NCI-H187 (cell line): ENCODE measurements around the gene NEURL1B.

ENCODE experiments used
- DNase-seq, 2 experiments: peaks; one replicate each; lab custom pipeline; 2025; lab: John Stamatoyannopoulos, UW

NEURL1B gene

DNA sequence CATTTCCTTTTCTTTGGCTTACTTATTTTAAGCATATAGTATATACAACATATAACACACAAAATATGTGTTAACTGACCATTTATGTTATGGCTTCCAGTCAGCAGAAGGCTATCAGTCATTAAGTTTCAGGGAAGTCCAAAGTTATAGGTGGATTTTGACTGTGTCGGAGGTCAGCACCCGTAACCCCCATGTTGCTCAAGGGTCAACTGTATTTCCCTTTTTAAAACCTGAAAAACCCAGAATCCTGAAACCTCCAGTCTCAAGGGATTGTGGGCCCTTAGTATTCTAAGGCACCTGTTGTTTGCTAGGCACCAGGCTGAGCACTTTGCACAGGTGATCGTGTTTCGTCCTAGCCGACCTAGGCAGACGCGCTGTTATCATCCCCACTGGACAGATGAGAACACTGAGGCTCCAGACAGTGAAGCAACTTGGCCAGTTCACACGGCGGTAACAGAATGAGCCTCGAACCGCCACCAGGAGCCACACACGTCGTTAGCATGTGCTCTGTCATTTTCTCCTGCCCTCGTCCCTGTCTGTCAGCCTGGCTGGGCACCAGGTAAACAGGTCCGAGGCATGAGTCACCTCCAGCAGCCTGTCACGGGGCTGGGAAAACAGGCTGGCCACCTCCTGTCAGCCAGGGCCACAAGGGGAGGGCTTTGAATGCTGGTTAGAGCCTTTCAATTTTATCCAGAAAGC lies 90.1 kb downstream of the NEURL1B start:
- DNase-seq = no peak

- DNase-seq = no peak
Observed at GRCh38 chr5:172731680-172732074, 90.6 kb downstream of the NEURL1B start.

DNA sequence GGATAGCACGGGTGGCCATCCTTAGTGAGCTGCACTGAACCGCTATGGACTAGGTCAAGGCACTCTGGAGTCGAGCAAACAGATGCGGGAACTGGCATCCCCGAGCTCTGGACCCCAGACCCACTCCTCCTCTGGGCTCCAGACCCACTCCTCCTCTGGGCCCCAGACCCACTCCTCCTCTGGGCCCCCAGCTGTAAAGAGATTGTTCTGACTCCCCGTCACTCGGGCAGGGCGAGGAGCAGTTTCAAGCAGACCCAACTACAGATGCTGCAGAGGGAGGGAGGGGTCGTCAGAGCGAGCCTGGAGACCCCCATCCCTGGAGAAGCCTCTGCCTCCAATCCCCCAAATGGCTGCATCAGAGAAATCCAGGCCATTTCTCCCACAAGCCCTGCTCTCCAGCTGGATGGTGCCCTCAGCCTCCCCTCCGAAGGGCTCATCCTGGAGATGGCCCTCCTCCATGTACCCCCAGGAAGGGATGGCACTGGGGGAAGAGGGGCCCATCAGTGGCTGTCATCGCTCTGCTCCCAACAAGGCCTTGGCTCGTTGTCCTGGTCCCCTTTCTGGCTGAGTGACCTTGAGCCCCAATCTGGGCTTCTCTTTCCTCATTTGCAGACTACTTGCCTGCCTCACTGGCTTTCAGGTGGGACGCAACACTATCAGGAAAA lies 91.3 kb downstream of the NEURL1B start:
- no peak for DNase-seq

- no peak for DNase-seq
Observed at GRCh38 chr5:172733131-172733973, 92.3 kb downstream of the NEURL1B start.

- DNase-seq = no peak
Observed at GRCh38 chr5:172733974-172734346, 92.9 kb downstream of the NEURL1B start.

DNA sequence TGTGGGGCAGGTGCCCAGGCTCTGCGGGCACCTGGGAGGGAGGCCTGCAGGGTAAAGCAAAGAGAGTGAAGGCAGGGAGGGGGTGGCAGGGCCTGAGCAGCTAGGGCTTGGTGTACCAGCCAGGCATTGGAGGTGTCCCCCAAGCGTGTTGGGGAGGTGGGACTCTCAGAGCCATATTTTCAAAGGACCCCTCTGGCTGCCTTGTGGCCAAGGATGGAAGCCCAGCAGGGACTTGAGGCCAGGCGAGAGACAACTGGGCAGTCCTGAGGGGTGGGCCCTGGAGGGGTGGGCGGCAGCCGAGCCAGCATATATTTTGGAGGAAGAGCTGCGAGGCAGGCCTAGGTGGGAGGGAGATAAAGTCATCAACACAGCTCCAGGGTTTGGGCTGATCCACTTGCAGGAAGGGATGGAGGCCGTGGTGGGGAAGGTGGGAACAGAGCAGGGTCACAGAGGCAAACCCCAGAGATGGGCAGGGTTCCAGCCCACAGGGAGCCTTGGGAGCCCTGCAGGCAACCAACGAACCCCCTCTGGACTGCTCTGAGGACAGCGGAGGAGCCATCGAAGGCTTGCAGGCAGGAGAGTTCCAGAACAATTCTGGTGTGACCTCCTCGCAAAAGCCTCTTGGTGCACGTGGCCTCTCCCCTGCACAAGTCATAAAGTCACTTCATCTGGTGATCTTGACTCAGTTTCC lies 94.2 kb downstream of the NEURL1B start:
- no peak for DNase-seq

- no peak for DNase-seq
Observed at GRCh38 chr5:172736508-172737135, 95.6 kb downstream of the NEURL1B start.

- DNase-seq = no peak
Observed at GRCh38 chr5:172739375-172739774, 98.3 kb downstream of the NEURL1B start.

- DNase-seq = no peak
Observed at GRCh38 chr5:172740428-172741205, 99.6 kb downstream of the NEURL1B start.
